Kidney (tissue), 14 donors: ENCODE measurements around the gene ZNF683. TPM values are rescaled to one million over a fixed set of nuclear protein-coding genes. Genes with fewer than 3 reads are reported as not detected.

Experiments used
- DNase-seq, 5 donors: peaks; one replicate each; pipeline ENCODE4 v3.0.0-alpha.2; 2013 to 2020
- FAIRE-seq: peaks from 2 replicates; lab custom pipeline; 2012; peaks lifted over from hg19 to GRCh38; lab: Jason Lieb, UNC
- H3K27ac ChIP-seq, 2 donors: one replicate each; pipeline ENCODE4 v1.7.0; 2013; ENCODE audit warnings: low read depth in 2 of 2, low read length in 2 of 2, inconsistent platforms in 1 of 2
- H3K27me3 ChIP-seq: one replicate; pipeline ENCODE4 v1.7.1; 2013; ENCODE audit warnings: low read length, inconsistent platforms; ENCODE audit not compliant: control insufficient read depth, insufficient read depth
- H3K36me3 ChIP-seq, 3 donors: one replicate each; pipeline versions ENCODE4 v1.7.0 to v1.7.1; 2013; ENCODE audit warnings: low read length in 3 of 3, control low read depth in 1 of 3, inconsistent platforms in 1 of 3; ENCODE audit not compliant: insufficient read depth in 3 of 3, control insufficient read depth in 2 of 3
- H3K4me1 ChIP-seq, 3 donors: one replicate each; pipeline versions ENCODE4 v1.7.0 to v1.7.1; 2013; ENCODE audit warnings: low read length in 3 of 3, inconsistent platforms in 1 of 3, low read depth in 1 of 3; ENCODE audit not compliant: control insufficient read depth in 2 of 3, insufficient read depth in 2 of 3
- H3K4me3 ChIP-seq, 3 donors: one replicate each; pipeline versions ENCODE4 v1.7.0 to v1.8.1; 2013; ENCODE audit warnings: low read length in 3 of 3, control low read depth in 1 of 3, inconsistent platforms in 1 of 3
- H3K9ac ChIP-seq, 3 donors: one replicate each; pipeline versions ENCODE4 v1.7.0 to v1.7.1; 2013; ENCODE audit warnings: low read length in 3 of 3, control low read depth in 1 of 3, inconsistent platforms in 1 of 3
- H3K9me3 ChIP-seq, 3 donors: one replicate each; pipeline versions ENCODE4 v1.7.0 to v1.7.1; 2013; ENCODE audit warnings: low read length in 3 of 3, control low read depth in 1 of 3, inconsistent platforms in 1 of 3; ENCODE audit not compliant: control insufficient read depth in 2 of 3, insufficient read depth in 1 of 3
- intact Hi-C: fragments of 100-400 bp; cut with DNase I; formaldehyde crosslinking; loops from one replicate; pipeline ENCODE4 v1.11.1; 2022
- polyA plus RNA-seq: library from polyadenylated mRNA; stranded (reverse); fragments of 350-450 nt; fragmentation: Illumina TruSeq; extraction: RNeasy Lipid Tissue Mini Kit (QIAGEN cat#74804); gene quantifications from one replicate; pipeline ENCODE4 v1.2.3, GENCODE V29; 2014; ENCODE audit warnings: low read depth, low replicate concordance; ENCODE audit not compliant: insufficient read depth
- total RNA-seq: library from RNA; stranded (reverse); fragmentation: NEBNext Ultra II Directional; extraction: Animal tissue kit (Norgen Biotek cat#: 25700); gene quantifications from one replicate; pipeline ENCODE4 v1.2.1, GENCODE V29; 2021
- TF ChIP-seq, protein P1 (sequence below): IDR thresholded peaks from 3 replicates; pipeline ENCODE4 v1.5.1; 2012; ENCODE audit warnings: mild to moderate bottlenecking, moderate library complexity, borderline replicate concordance; ENCODE audit not compliant: insufficient read depth; ENCODE audit errors: extremely low read depth
- donor health status: control.
- donor health status: control.
- donor health status: control.
- donor health status: control.
- donor health status: control.
- donor health status: DM: yes; HTN: yes; CAD: no.
- donor health status: Normal renal cell carcinoma (clear cell type).

The ZNF683 gene
- total and polyA plus RNA-seq, 2 donors from 2014 or later: 0.25 TPM; not detected in 1

DNA sequence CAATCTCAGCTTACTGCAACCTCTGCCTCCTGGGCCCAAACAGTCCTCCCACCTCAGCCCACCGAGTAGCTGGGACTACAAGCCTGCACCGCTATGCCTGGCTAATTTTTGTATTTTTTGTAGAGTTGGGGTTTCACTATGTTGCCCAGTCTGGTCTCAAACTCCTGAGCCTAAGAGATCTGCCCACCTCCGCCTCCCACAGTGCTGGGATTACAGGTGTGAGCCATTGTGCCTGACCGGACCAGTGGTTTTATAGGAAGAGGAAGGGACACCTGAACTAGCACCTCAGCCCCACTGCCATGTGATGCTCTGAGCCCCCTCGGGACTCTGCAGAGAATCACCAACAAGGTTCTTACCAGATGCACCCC lies 22.7 kb downstream of the ZNF683 start:
- DNase-seq (no peak), FAIRE-seq (no peak)
- no peaks in the 10 kb centered on the region for H3K27me3 ChIP-seq
- no peak overlapping the region for H3K4me3 ChIP-seq
- H3K9me3 ChIP-seq: no peaks in the 10 kb centered on the region
- TF ChIP-seq, protein P1, sequence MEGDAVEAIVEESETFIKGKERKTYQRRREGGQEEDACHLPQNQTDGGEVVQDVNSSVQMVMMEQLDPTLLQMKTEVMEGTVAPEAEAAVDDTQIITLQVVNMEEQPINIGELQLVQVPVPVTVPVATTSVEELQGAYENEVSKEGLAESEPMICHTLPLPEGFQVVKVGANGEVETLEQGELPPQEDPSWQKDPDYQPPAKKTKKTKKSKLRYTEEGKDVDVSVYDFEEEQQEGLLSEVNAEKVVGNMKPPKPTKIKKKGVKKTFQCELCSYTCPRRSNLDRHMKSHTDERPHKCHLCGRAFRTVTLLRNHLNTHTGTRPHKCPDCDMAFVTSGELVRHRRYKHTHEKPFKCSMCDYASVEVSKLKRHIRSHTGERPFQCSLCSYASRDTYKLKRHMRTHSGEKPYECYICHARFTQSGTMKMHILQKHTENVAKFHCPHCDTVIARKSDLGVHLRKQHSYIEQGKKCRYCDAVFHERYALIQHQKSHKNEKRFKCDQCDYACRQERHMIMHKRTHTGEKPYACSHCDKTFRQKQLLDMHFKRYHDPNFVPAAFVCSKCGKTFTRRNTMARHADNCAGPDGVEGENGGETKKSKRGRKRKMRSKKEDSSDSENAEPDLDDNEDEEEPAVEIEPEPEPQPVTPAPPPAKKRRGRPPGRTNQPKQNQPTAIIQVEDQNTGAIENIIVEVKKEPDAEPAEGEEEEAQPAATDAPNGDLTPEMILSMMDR: no peak
- H3K4me1 ChIP-seq: peaks cover 0 to 4% (median 4%) of the 10 kb centered on the region in 3 donors
- H3K27ac ChIP-seq: no peak overlapping the region
- H3K36me3 ChIP-seq: no peaks in the 10 kb centered on the region
- no peak overlapping the region for H3K9ac ChIP-seq
- intact Hi-C loops: no loop called here

DNA sequence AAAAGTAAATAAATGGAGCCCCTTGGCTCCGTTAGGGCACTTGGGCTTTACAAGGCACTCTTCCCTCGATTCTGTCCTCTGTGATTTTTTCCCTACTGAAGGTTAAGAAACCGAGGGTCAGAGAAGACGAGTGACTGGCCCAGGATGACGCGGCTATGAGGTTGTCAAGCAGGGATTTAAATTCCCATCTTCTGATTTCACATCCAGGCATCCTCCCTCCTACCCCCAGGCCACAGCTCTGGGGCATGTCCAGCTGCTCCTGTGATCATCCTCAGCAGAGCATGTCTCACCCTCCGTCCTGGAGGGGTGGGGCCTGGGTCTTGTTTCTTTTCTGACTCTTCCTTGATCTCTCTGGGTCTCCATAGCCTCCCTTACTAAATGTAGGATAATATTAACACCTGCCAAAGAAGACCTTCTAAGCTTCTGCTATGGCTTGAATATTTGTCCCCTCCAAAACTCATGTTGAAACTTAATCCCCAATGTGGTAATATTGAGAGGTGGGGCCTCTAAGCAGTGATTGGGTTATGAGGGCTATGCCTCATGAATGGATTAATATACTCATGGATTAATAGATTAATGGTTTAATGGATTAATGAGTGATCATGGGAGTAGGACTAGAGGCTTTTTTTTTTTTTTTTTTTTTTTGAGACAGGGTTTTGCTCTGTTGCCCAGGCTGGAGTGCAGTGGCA lies 23.2 kb downstream of the ZNF683 start:
- Histone ChIP-seq H3K9ac (no peak overlapping the region), H3K36me3 (no peaks in the 10 kb centered on the region), H3K4me3 (no peak overlapping the region), H3K27me3 (no peaks in the 10 kb centered on the region), H3K27ac (no peak overlapping the region), H3K4me1 (peaks cover 0 to 4% (median 4%) of the 10 kb centered on the region in 3 donors), H3K9me3 (no peaks in the 10 kb centered on the region)
- DNase-seq (peak in 3 of 5 donors; percentile 38 to 47 (median 44)), FAIRE-seq (no peak)
- intact Hi-C loops: no loop called here
- TF ChIP-seq, protein P1: no peak

DNA sequence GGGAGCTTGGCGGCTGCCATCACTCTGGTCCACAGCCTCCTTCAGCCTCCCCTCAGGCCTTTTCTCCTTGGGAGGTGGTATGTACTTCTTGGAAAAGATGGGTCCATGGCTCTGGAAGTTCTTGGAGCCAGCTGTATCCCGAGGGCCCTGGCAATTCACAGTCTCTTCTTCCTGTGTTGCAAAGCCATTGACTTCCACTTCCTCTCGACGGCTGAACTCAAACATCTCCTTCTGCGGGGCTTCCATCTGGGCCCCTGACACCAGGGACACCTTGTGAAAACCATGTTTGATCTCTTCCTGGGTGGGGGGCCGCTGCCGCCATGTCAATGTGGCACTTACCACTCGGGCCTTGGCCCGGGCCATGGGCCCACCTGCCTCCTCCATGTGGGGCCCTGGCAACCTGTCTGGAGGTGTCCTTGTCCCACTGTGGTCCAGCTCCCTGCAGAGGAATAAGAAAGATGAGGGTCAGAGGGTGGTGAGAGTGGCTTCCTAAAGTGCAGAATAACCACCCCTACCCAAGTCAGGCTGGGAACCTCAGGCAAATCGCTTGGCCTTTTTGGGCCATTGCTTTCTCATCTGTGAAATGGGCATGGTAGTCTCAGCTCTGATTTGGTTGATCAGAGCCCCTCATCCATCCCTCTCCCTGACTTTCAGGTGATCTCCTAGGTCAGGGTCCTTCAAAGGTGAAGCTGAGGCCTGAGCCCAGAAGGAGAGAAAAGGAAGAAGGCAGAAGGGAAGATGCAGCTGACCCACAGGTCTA lies 26.1 kb downstream of the ZNF683 start:
- no peaks in the 10 kb centered on the region for H3K9me3 ChIP-seq
- DNase-seq: no peak
- no peak overlapping the region for H3K4me3 ChIP-seq
- FAIRE-seq: no peak
- no peaks in the 10 kb centered on the region for H3K27me3 ChIP-seq
- H3K36me3 ChIP-seq: no peaks in the 10 kb centered on the region
- peaks cover 0 to 4% (median 3%) of the 10 kb centered on the region in 3 donors for H3K4me1 ChIP-seq
- intact Hi-C loops: no loop called here
- no peak overlapping the region for H3K9ac ChIP-seq
- H3K27ac ChIP-seq: no peak overlapping the region
- TF ChIP-seq, protein P1: no peak
